Chondrocyte (in vitro differentiated cells): ENCODE data around the gene FKBP5. TPM values are rescaled to one million over a fixed set of nuclear protein-coding genes. Genes with fewer than 3 reads are reported as not detected.

ENCODE experiments used
- DNase-seq: peaks from one replicate; pipeline ENCODE4 v3.0.0; 2021; ENCODE audit warnings: mixed read lengths, low spot score
- H3K27ac Mint-ChIP-seq: one replicate; pipeline ENCODE4 v1.8.0; 2021; ENCODE audit warnings: mild to moderate bottlenecking, moderate library complexity, mixed read lengths; ENCODE audit not compliant: unreplicated experiment
- H3K27me3 Mint-ChIP-seq: 2 replicates; pipeline ENCODE4 v1.8.0; 2021; ENCODE audit warnings: low read depth, mixed read lengths
- H3K36me3 Mint-ChIP-seq: 2 replicates; pipeline ENCODE4 v1.8.0; 2021; ENCODE audit warnings: low read depth, mixed read lengths
- H3K4me1 Mint-ChIP-seq: 2 replicates; pipeline ENCODE4 v1.8.0; 2021; ENCODE audit warnings: low read depth, mild to moderate bottlenecking, mixed read lengths
- H3K4me3 Mint-ChIP-seq: one replicate; pipeline ENCODE4 v1.8.0; 2021; ENCODE audit warnings: mild to moderate bottlenecking, moderate library complexity, mixed read lengths; ENCODE audit not compliant: unreplicated experiment
- H3K9me3 Mint-ChIP-seq: 2 replicates; pipeline ENCODE4 v1.8.0; 2021; ENCODE audit warnings: low read depth, mixed read lengths
- CTCF ChIP-seq: fragments of 200-600 bp; sonication (generic); IDR thresholded peaks from 2 replicates; pipeline ENCODE4 v1.5.0; 2021; ENCODE audit warnings: antibody characterized with exemption, mild to moderate bottlenecking, moderate library complexity
- total RNA-seq: library from RNA; stranded (reverse); gene quantifications from 3 replicates; pipeline ENCODE4 v1.2.1, GENCODE V29; 2021

Gene FKBP5
- total RNA-seq, 1 donor from 2014 or later = 143 TPM

GRCh38 chr6:35663447-35664235 lies 25.1 kb downstream of the FKBP5 start:
- no peaks in the 10 kb centered on the region for H3K9me3 Mint-ChIP-seq
- no peak overlapping the region for H3K27ac Mint-ChIP-seq
- no peaks in the 10 kb centered on the region for H3K27me3 Mint-ChIP-seq
- no peak overlapping the region for H3K4me3 Mint-ChIP-seq
- no peak for DNase-seq
- TF ChIP-seq CTCF = no peak
- H3K4me1 Mint-ChIP-seq = peaks cover 23% of the 10 kb centered on the region
- no peaks in the 10 kb centered on the region for H3K36me3 Mint-ChIP-seq

GRCh38 chr6:35662999-35663398 lies 25.7 kb downstream of the FKBP5 start:
- Mint-ChIP-seq H3K4me3 (no peak overlapping the region), H3K4me1 (peaks cover 17% of the 10 kb centered on the region), H3K36me3 (no peaks in the 10 kb centered on the region), H3K27me3 (no peaks in the 10 kb centered on the region), H3K27ac (no peak overlapping the region), H3K9me3 (no peaks in the 10 kb centered on the region)
- no peak for TF ChIP-seq CTCF
- no peak for DNase-seq

GRCh38 chr6:35654883-35655282 lies 33.8 kb downstream of the FKBP5 start:
- Mint-ChIP-seq H3K27me3 (no peaks in the 10 kb centered on the region), H3K36me3 (peaks cover 2% of the 10 kb centered on the region), H3K9me3 (no peaks in the 10 kb centered on the region), H3K4me1 (peaks cover 39% of the 10 kb centered on the region), H3K27ac (no peak overlapping the region), H3K4me3 (no peak overlapping the region)
- TF ChIP-seq CTCF = no peak
- no peak for DNase-seq

GRCh38 chr6:35651244-35651643 lies 37.5 kb downstream of the FKBP5 start:
- Mint-ChIP-seq H3K27ac (peak overlapping the region; percentile 1), H3K9me3 (no peaks in the 10 kb centered on the region), H3K36me3 (no peaks in the 10 kb centered on the region), H3K27me3 (no peaks in the 10 kb centered on the region), H3K4me3 (no peak overlapping the region), H3K4me1 (peaks cover 46% of the 10 kb centered on the region)
- no peak for TF ChIP-seq CTCF
- DNase-seq = no peak

GRCh38 chr6:35650015-35650414 lies 38.7 kb downstream of the FKBP5 start:
- H3K27ac Mint-ChIP-seq = peak overlapping the region; percentile 69
- no peak for DNase-seq
- H3K4me3 Mint-ChIP-seq = no peak overlapping the region
- H3K27me3 Mint-ChIP-seq = no peaks in the 10 kb centered on the region
- H3K9me3 Mint-ChIP-seq = no peaks in the 10 kb centered on the region
- peaks cover 6% of the 10 kb centered on the region for H3K36me3 Mint-ChIP-seq
- no peak for TF ChIP-seq CTCF
- H3K4me1 Mint-ChIP-seq = peaks cover 48% of the 10 kb centered on the region
